ENCODE measurements around the gene DNAH5. TPM values are rescaled to one million over a fixed set of nuclear protein-coding genes. Genes with fewer than 3 reads are reported as not detected.
"Not testable (repeated sequence)": the region's sequence is repeated elsewhere in the genome, so short reads cannot be mapped to it uniquely, and the experiment has no call there.

DNAH5 gene
- 0.92 TPM for total RNA-seq

DNA sequence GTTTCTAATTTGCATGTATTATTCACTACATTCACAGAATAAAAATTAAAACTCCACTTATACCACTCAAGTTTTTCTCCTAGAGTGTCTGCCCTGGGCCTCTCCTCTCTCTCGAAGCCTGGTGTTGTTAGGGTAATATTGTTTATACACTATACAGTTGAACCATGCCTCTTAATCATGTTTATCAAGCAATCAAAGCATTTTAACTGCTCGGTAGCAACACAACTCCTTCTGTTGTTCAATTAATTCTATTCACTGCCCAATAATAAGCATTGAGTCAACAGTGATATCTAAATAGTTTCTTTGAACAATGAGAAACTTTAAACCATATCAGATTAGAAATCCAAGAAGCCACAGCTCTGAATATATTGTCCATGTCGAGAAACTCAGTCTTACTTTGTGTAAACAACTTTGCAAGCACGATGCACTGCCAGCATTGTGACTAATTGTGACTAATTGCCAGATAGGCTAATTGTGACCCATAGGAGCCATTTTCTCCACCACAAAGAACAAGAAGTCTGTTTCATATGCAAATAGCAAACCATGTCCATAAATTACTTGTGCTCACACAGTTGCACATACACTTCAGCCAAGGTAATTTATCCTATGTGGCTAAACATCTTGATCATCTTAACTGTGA, at the start of gene DNAH5:
Gene DNAH5 (minus strand): TSS at position 129 of the 640 bp plus-strand sequence. CDS start 250 bp downstream, outside the sequence.
- no peak for DNase-seq

DNA sequence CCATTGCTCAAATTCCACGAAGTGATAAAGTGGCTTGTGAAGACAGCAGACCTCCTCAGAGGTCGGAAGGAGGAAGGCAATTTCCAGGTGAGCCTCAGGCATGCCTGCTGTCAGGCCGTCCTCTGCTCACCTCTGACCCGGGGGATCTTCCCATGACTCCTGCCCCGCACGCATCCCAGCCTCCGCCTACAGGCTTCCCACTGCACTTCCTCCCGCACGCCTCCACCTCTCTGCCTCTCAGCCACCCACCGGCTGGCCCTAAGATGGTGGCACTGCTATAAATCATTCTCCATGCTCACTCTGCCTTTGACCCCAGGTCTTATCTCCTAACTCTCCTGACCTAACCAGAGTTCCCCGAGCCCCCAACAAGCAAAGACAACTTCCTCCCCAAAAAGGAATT, 49.4 kb upstream of the DNAH5 start:
- DNase-seq, result no peak

DNA sequence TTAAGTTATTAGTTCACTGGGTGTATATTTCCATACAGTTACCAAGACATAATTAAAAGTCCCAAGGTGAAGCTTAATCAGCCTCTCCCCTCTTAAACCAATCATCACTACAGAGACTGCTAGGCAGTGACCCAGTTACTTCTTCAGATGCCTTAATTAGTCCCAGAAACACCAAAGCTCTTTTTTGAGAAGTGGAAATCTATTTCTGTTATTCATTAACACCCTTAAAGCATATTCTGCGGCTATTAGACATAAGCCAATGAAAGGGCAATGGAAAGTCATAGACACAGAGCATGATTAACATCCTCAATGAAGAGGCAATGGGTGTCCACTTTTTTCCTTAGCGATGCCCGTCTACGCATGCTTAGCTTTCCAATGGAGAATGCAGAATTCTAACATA, 48.3 kb upstream of the DNAH5 start:
- no peak for DNase-seq

- DNase-seq, result no peak
These were observed 46.9 kb upstream of the DNAH5 start for GRCh38 chr5:13991365-13991764.

DNA sequence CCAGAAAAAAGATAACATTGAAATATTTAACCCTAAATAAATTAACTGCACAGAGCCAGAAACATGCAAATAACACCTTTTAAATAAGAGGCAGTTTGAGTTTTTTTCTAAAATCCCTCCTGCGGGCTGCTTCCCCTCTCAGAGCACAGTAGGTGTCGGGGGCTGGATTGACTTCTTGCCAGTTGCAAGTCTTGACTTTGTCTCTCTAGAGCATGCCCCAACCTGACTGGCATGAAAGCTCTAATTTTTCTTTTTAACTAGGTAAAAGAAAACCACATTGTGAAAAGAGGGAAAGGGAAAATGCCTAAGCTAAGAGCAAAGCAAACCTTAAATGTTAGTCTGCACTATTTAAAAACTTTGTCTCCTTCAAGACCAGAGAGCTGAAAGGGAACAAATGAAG, 46.4 kb upstream of the DNAH5 start:
- DNase-seq, result no peak

DNA sequence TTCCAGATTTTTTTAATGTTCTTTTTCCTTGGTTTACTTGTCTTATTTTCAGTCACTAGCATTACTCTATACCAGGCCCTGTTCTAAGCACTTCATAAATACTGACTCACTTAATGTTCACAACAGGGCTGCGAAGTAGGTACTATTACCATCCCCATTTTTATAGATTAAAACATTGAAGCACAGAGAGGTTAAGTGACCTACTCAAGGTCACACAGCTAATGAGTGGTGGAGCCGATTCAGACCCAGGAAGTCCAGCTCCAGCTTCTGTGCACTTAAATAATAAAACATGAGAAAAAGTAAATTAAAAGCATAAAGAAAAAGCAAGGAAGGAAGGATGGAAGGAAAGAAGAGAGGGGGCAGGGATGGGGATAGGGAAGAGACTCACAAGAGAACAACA, 45.3 kb upstream of the DNAH5 start:
- no peak for DNase-seq

GRCh38 chr5:13987843-13988464, 43.5 kb upstream of the DNAH5 start:
- DNase-seq, result peak; percentile 79

GRCh38 chr5:13985731-13986418, 41.4 kb upstream of the DNAH5 start:
- DNase-seq, result peak; percentile 12

GRCh38 chr5:13984888-13985287, 40.4 kb upstream of the DNAH5 start:
- DNase-seq, result not testable (repeated sequence)

DNA sequence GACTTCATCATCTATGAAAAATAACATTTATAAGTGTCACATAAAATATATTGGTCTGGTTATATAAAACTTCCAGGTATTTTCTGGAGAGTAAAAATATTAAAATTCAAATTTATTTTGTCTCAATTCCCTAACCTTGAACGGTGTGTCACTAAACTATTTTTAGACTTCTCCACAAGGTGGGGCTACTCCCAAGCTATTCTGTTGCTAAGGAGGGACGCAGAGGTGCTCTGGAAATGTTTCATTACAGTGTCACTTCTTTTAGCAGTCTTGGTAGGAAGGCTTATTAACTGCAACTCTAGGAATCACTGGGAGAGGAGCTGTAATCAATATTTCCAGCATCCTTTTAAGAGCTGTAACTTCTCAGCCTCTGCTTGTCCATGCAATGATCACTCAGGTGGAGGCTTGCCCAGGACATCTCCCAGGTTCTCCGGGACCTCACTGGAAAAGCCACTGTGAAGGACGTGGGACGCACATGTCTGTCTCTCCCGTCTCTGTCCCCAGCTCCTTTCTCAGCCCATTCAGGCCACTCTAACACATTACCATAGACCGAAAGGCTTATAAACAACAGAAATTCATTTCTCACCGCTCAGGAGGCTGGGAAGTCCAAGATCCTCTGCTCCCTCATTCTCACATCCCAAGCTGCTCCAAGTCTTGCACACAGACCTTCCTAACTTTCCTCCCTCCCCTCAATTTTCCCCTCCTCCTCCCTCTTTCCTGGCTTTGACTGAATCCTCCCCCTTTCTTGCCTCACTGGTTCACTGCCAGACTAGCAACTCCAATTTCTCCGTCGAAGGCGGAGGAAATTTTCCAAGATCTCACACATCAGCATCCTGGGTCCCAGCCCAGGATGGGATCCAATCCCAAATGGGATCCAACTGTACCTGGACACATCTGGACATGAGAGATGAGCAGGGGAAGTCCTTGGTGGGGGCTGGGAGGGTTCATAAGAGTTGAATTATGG, 32.7 kb upstream of the DNAH5 start:
- DNase-seq, result peak; percentile 72

DNA sequence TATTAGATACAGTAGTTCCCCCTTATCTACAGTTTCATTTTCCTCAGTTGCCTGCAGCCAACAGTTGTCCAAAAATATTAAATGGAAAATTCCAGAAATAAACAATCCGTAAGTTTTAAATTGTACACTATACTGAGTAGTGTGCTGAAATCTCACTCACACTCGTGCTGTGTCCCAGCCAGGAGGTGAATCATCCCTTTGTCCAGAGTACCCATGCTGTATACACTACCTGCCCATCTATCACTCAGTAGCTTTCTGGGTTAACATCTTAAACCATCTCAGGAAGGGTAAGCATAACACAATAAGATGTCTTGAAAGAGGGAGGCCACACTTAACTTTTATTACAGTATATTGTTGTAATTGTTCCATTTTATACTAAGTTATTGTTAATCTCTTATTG, 31.7 kb upstream of the DNAH5 start:
- DNase-seq, result no peak

DNA sequence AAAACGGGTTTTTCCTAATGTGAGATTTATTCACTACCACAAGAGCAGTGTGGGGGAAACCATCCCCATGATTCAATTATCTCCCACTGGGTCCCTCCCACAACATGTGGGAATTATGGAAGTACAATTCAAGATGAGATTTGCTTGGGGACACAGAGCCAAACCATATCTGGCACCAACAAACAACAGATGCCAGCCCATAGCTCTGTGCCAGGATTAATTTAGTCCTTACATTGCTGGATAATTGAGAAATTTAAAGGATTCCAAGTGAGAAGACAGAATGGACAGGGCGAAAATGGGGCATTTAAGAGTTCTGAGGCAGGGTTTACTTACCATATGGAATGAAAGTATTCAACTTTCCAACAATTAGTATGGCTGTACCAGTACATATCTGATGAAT, 30.8 kb upstream of the DNAH5 start:
- DNase-seq, result no peak

- DNase-seq, result no peak
These were observed 29.2 kb upstream of the DNAH5 start for GRCh38 chr5:13973724-13974123.

DNA sequence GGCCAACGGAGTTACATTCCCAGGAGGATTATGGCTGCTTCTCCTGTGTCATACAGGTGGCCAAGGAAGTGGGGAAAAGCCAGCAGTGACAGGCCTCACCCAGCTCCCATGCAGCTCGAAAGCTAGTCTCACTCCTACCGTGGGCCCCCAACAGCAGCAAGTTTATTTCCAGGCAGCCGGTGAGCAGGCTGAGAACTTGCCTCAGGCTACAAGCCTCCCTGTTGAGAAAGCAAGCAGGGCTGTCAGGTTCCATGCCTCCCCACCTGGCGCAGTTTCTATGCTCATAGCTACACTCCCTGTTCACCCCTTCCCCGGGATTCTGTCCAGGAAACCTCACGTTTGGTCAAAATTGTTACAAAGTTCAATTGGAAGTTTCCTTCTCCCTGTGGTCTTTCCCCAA, 27.5 kb upstream of the DNAH5 start:
- DNase-seq, result no peak

DNA sequence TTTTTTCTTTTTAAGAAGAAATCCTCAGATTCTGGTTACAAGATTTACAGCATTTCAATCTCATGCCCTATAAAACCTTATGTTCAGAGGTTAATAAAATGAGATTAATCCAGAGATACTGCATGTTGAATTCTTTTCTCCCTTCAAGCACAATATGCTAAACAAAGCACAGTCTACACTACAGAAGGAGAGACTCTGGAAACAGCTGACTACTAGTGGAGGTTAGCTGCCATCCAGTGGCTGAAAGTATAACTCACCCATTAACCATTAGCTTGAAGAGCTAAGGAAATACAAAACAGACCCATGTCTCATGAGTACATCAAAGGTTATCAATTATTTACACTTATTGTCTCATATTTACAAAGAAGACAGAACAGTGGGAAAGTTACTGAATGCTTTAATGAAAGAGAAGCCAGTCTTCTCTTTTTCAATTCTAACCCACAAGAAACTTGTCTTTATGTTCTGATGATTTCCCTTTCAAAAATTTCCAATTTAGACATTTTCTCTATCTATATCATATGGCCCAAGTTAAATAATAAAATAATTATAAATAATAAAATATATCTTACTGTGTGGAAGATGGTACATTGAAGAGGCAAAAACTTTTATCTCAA, 12.7 kb upstream of the DNAH5 start:
- peak; percentile 74 for DNase-seq

DNA sequence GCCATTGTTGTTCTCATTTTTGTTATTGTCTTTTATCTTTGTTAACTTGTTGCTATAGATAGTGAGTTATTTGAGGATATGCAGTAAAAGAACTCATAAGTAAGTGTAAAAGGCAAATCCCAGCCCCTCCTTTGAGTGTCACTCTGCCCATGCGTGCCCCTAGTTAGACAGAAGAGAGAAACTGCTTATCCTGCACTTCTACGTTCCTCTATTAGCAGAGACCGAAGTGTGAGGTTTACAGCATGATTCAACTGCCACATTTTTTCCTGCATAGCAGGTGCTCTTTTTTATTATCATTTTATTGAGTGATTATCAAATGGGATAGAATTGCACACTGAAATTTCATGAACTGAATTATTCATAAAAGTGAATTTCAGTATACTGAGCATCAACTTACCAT, 12.0 kb upstream of the DNAH5 start:
- no peak for DNase-seq

DNA sequence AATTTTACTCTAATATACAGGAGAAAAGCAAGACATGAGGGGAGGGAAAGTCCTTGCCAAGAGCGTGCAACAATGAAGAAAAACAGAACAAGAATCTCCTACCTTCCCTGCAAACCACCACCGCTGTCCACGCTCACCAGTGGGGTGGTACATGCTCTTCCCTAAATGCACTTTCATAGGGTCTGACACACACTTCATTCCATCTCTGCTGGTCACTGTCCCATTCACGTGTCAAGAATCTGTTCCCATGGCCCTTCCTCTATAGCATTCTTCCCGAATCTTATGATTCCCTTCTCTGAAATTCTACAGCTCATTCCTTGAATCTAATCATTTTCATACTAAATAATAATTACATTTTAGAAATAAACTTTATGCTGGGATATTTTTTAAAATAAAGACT, 11.4 kb upstream of the DNAH5 start:
- no peak for DNase-seq

DNA sequence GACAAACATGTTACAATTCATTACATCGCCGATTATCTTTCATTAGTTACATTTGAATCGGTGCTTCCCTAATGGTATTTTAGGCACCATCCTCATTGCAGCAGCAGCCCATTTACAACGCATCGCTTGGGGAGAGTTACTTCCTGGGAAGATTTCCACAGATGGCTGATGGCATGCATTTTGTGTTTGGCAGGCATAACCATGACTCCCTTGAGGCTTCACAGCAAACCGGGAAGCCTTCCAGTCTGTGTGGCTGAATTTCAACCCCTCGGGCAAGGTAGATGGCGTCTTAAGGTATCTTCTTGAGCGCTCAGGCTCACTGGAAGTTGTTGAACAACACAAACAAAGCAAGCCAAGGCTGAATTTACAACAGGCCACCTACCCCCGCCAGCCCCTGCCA, 1.6 kb upstream of the DNAH5 start:
- DNase-seq, result peak; percentile 12

DNA sequence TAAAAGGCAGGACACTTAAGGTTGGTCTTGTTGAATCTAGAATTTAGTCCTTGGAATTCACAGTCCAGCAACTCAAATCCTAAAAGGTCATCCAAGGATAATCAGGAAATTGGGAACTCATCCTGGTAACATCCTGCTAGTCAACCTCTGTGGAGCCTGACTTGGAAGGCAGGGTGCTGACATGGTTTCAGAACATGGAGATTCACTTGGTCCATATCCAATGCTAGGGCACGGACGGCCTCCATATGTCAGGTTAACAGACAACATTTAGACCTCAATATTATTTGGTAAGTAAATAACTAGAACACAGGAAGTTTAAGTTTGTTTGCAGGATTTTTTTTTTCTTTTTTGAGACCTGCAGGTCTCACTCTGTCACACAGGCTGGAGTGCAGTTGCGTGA, 783 bp upstream of the DNAH5 start:
- no peak for DNase-seq

DNA sequence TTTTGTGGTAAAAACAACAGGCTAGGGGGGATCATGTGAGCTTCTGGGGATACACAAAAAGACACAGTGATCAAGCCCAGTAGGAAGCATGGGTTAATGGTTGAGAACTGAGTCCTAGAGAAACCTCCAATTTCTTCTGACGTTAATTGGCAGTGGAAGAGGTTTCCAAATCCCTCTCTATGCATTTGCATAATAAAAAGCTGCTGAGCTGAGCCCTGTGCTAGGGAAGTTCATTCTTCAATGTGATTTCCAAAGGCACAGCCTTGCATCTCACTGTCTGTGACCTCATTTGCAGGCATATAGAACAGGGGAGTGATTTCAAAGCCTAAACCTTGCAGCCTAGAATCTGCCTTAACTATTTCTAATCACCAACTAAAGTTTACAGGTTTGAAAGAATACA, 812 bp downstream of the DNAH5 start:
- no peak for DNase-seq

- no peak for DNase-seq
These were observed 3.0 kb downstream of the DNAH5 start for GRCh38 chr5:13941468-13941867.

DNA sequence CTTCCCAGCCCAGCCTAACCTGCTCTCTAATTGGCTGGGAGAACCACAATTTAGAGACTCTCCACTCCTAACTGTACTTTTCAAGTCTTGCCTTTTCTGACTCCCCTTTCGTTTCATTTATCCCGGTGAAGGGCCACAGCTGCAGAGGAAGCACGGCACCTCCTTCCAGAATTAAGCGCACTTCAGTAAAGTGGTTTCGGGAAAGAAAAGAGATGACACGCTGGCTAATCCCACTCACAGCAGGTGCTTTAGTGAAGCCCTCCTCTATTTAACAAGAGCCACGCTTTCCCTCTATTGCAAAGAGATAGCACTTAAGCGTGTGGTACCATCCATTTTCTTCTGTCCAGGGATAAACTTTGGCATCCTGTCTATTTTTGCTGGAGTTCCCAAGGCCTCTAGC, 4.8 kb downstream of the DNAH5 start:
- peak; percentile 4 for DNase-seq

Data from tongue (tissue), 2 donors.